Measurements from ENCODE around the gene NCSTN.
"Not testable (repeated sequence)": the region's sequence is repeated elsewhere in the genome, so short reads cannot be mapped to it uniquely, and the experiment has no call there.

Gene NCSTN

GRCh38 chr1:160371756-160372155 lies 28.6 kb downstream of the NCSTN start:
- no peak for DNase-seq (ENCODE audit: low read depth)

GRCh38 chr1:160373696-160374095 lies 30.5 kb downstream of the NCSTN start:
- no peak for DNase-seq (ENCODE audit: low read depth)

- DNase-seq (ENCODE audit: low read depth), result no peak
Observed at GRCh38 chr1:160374306-160375110, 31.3 kb downstream of the NCSTN start.

GRCh38 chr1:160375788-160376524 lies 32.8 kb downstream of the NCSTN start:
- DNase-seq (ENCODE audit: low read depth), result no peak

DNA sequence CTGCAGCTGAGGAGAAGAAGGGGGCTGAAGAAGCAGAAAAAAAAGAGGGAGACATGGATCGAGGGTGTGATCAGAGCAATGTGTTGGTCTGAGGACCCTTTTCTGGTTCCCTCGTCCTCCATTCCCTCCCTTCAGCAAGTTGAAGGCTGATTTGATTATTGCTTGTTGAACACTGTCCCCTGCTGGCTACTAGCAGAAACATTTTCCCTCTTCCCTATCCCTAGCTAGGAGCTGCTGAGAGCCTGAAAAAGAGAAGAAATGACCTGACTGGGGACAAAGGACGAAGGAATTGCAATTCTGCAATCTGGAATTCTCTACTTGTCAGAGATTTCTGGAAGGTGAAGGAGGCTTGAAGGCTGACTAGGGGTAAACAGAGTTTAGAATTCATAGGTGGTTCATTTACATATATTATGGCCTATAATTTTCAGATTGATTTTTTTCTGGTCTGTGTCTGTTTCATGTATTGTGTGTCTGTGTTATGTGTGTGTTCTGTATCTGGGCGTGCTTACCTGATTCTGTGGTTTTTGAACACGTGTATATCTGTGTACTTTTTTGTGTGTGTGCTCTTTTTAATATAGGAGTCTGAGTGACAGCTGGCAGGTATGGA lies 33.4 kb downstream of the NCSTN start:
- no peak for DNase-seq (ENCODE audit: low read depth)

GRCh38 chr1:160377585-160378206 lies 34.5 kb downstream of the NCSTN start:
- DNase-seq (ENCODE audit: low read depth), result no peak

GRCh38 chr1:160384812-160385211 lies 41.6 kb downstream of the NCSTN start:
- DNase-seq (ENCODE audit: low read depth), result not testable (repeated sequence)

DNA sequence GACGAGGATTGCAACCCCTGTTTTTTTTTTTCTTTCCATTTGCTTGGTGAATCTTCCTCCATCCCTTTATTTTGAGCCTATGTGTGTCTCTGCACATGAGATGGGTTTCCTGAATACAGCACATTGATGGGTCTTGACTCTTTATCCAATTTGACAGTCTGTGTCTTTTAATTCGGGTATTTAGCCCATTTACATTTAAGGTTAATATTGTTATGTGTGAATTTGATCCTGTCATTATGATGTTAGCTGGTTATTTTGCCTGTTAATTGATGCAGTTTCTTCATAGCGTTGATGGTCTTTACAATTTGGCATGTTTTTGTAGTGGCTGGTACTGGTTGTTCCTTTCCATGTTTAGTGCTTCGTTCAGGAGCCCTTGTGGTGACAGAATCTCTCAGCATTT lies 45.2 kb downstream of the NCSTN start:
- not testable (repeated sequence) for DNase-seq (ENCODE audit: low read depth)

- no peak for DNase-seq (ENCODE audit: low read depth)
Observed at GRCh38 chr1:160394673-160395072, 51.5 kb downstream of the NCSTN start.

- DNase-seq (ENCODE audit: low read depth), result no peak
Observed at GRCh38 chr1:160397651-160398050, 54.5 kb downstream of the NCSTN start.

GRCh38 chr1:160398823-160399222 lies 55.6 kb downstream of the NCSTN start:
- no peak for DNase-seq (ENCODE audit: low read depth)

DNA sequence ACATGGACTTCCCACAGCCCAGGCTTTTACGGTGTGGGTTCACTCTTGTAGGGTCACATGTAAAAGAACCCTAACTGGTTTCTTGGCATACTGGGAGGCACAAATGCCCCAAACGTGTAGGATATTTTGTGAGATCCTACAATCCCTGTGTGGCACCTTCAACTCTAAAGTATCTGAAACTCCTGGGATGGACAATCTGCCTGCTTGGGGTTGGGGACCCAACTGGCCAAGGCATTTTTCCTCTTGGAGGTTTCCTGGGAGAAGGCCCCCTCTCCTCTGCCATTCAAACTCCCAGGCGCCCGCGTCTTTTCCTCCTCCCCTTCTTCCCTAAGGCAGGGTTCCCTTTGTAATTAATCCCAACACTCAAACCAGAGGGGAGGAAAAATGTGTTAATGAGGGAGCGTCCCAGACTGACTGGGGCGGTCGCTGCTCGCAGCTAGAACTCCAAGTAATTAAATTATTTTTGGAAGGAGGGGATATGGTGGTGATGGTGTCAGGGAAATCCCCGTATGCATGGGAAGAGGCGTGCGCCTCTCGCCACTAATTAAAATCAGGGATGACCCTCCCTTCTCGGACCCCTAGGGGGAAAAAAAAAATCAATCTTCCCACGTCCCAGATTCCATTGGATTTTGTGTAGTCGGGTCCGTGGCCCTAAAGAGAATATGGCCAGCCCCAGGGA lies 56.5 kb downstream of the NCSTN start:
- no peak for DNase-seq (ENCODE audit: low read depth)

- no peak for DNase-seq (ENCODE audit: low read depth)
Observed at GRCh38 chr1:160400223-160400645, 57.1 kb downstream of the NCSTN start, which contains the start of gene VANGL2. Gene VANGL2, plus strand, starts transcription at chr1:160400564. Its CDS starts 15,274 bp downstream, at chr1:160415838.

DNA sequence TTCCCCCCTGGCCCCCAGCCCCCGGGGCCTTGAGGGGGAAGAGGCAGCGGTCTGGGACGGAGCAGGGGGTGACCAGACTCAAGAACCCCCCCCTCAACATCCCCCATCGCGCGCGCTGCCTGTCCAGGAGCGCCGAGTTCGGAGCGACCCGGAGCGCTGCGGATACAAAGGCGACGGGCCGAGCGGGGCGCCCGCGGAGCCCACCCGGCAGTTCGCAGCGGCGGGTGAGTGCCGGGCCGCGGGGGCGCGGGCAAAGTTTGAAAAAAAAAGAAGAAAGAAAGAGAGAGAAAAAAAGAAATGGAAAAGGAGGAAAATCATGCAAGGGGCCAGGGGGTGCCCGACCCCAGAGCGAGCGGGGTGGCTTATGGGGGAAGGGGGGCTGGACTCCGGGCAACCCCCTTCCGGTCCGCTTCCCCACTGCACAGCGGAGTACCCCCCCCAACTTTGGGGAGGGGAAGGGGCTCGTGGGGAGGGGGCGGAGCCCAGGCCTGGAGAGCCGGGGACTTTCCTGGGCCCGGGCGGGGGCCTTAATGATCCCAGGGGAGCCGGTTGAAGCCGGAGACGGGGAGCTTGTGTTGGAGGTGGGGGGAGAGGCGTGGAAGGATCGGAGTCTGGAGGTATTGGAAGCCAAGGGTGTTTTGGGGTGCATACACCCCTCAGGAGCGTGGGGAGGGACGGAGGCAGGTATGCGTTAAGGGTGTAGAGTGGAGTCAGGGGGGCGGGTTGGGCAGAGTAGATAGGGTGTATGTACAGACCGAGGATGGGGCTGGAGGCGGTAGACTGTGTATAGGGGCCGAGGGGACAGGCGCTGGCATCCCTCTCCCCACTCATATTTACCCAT lies 57.7 kb downstream of the NCSTN start:
- no peak for DNase-seq (ENCODE audit: low read depth)

GRCh38 chr1:160401487-160401805 lies 58.3 kb downstream of the NCSTN start:
- DNase-seq (ENCODE audit: low read depth), result no peak

DNA sequence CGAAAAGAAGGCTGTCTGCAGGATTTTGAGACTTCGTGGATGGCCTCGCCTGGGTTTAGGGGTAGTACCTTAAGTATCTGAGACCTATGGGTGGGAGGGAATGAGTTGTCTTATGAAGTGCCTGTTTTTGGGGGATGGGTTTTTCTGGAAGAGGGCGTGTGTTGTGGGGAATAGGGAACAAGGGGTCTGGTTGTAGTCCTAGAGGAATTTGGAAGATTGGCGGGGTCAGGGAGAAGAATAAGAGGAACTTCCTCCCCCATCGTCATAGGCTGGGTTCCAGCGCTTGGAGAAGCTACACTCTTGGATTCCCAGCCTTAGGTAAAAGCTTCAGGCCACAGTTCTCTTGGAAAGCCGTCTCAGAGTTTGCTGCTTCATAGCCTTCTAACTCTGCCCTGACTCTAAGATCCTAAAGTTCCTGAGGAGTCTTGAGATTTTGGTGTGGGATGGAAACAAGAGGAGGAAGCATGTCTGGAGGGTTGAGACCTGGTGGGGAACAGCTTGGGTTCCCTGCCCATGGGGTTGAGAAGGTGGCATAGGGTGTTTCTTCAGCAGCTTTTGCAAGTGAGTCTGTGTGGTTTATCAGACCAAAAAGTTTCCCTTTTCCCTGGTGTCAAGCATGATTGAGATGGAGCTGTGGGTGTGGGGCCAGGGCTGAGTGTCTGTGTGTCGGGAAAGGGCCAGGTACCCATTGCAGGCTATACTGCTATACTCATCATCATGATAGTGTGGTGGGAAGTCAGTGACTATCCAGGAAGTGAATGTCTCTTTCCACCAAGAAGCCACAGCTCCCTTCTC lies 59.0 kb downstream of the NCSTN start:
- no peak for DNase-seq (ENCODE audit: low read depth)

DNA sequence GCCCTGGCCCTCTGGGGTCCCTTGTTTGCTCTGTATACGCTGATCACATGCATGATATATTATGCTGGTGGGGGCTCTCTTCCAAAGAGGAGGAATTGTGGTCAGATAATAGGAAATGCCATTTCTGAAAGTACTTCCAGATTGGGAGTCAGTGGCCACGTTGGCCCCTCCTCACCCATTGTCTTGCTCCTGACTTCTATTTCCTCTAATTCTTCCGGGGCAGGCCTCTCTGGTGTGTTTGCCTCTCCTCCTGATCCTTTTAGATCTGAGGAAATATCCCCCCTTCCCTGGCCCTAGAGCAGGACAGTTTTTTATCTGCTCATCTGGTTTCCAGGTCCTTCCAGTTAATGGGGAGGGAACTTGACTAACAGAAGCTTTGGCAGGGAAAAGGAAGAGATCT lies 60.1 kb downstream of the NCSTN start:
- DNase-seq (ENCODE audit: low read depth), result no peak

DNA sequence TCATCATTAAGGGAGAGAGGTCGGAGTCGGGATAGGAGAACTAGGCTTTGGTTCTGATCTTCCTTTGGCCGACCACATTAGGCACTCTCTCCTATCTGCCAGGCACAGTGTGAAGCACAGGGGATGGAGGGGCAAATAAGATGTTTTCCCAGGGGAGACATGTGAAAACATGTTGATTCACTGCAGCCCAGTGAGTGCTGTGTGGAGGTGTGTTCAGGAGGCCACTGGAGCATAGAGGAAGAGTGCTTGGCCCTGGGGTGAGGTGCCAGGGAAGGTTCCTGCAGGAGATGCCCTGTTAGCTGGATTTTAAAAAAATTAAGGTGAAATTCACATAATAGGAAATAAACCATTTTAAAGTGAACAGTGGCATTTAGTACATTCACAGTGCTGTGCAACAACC lies 60.9 kb downstream of the NCSTN start:
- no peak for DNase-seq (ENCODE audit: low read depth)

DNA sequence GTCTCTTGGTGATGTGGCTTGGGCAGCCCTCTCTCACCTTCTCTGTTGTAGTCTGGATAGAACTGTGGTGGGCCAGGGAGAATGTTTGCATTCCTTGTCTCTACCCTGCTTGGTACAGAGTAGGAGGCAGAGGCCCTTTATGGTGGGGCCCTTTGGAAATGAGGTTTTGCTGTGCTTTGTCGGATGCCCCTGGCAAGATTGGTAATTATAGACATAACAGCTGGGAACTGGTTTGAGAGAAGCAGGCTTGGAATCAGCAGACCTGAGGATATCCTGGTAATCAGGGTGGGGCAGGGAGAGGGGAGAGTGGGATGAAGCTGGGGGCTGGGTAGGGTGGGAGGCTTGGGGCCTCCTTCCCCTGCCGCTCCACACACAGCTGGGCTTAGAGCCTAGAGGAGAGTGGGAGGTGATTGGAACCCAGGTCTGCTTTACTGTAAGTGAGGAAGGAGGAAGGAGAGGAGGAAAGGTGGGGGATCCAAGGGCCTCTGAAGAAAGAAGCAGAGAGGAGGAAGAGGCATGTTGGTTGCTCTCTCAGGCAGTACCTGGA lies 62.2 kb downstream of the NCSTN start:
- no peak for DNase-seq (ENCODE audit: low read depth)

All from stimulated activated CD8-positive, alpha-beta memory T cell treated with anti-CD3 and anti-CD28 coated beads, Interleukin-7, amount 100 ng/mL, for 24 hours (primary cell).